ENCODE data around the gene RAMP3.
"Not testable (repeated sequence)": the region's sequence is repeated elsewhere in the genome, so short reads cannot be mapped to it uniquely, and the experiment has no call there.

The RAMP3 gene

GRCh38 chr7:45149606-45150005, 8.0 kb upstream of the RAMP3 start:
- H3K27me3 ChIP-seq (ENCODE audit: control insufficient read depth, insufficient read depth, low read length), result no peaks in the 10 kb centered on the region
- H3K9ac ChIP-seq, result no peak overlapping the region
- no peaks in the 10 kb centered on the region for H3K4me1 ChIP-seq
- H3K27ac ChIP-seq, result no peak overlapping the region
- no peaks in the 10 kb centered on the region for H3K79me2 ChIP-seq
- no peaks in the 10 kb centered on the region for H3K36me3 ChIP-seq (ENCODE audit: control insufficient read depth, insufficient read depth, low read length)
- TF ChIP-seq CTCF (IDR thresholded peaks at IDR 0.05), result no peak
- no peak overlapping the region for H2AFZ ChIP-seq
- H3K4me3 ChIP-seq (ENCODE audit: low read depth, low read length), result no peak overlapping the region
- no peaks in the 10 kb centered on the region for H3K9me3 ChIP-seq (ENCODE audit: control insufficient read depth, low read length)
- no peak overlapping the region for H3K4me2 ChIP-seq (ENCODE audit: low read length)

- Histone ChIP-seq H3K4me3 (ENCODE audit: low read depth, low read length) (no peak overlapping the region), H3K4me1 (no peaks in the 10 kb centered on the region), H3K9me3 (ENCODE audit: control insufficient read depth, low read length) (no peaks in the 10 kb centered on the region), H3K27me3 (ENCODE audit: control insufficient read depth, insufficient read depth, low read length) (no peaks in the 10 kb centered on the region), H3K9ac (no peak overlapping the region), H3K27ac (no peak overlapping the region), H3K79me2 (no peaks in the 10 kb centered on the region), H3K4me2 (ENCODE audit: low read length) (no peak overlapping the region), H2AFZ (no peak overlapping the region), H3K36me3 (ENCODE audit: control insufficient read depth, insufficient read depth, low read length) (no peaks in the 10 kb centered on the region)
- no peak for TF ChIP-seq CTCF (IDR thresholded peaks at IDR 0.05)
Observed at GRCh38 chr7:45150199-45150598, 7.4 kb upstream of the RAMP3 start.

GRCh38 chr7:45151131-45151684, 6.4 kb upstream of the RAMP3 start:
- no peaks in the 10 kb centered on the region for H3K4me1 ChIP-seq
- no peak overlapping the region for H3K27ac ChIP-seq
- no peaks in the 10 kb centered on the region for H3K36me3 ChIP-seq (ENCODE audit: control insufficient read depth, insufficient read depth, low read length)
- no peaks in the 10 kb centered on the region for H3K79me2 ChIP-seq
- H3K4me3 ChIP-seq (ENCODE audit: low read depth, low read length), result no peak overlapping the region
- no peaks in the 10 kb centered on the region for H3K9me3 ChIP-seq (ENCODE audit: control insufficient read depth, low read length)
- TF ChIP-seq CTCF (IDR thresholded peaks at IDR 0.05), result no peak
- no peaks in the 10 kb centered on the region for H3K27me3 ChIP-seq (ENCODE audit: control insufficient read depth, insufficient read depth, low read length)
- H2AFZ ChIP-seq, result no peak overlapping the region
- H3K9ac ChIP-seq, result no peak overlapping the region
- H3K4me2 ChIP-seq (ENCODE audit: low read length), result no peak overlapping the region

GRCh38 chr7:45151967-45152366, 5.6 kb upstream of the RAMP3 start:
- H3K4me3 ChIP-seq (ENCODE audit: low read depth, low read length), result no peak overlapping the region
- H3K9ac ChIP-seq, result no peak overlapping the region
- no peak overlapping the region for H3K27ac ChIP-seq
- no peaks in the 10 kb centered on the region for H3K79me2 ChIP-seq
- no peak overlapping the region for H2AFZ ChIP-seq
- no peaks in the 10 kb centered on the region for H3K9me3 ChIP-seq (ENCODE audit: control insufficient read depth, low read length)
- H3K4me1 ChIP-seq, result no peaks in the 10 kb centered on the region
- no peaks in the 10 kb centered on the region for H3K27me3 ChIP-seq (ENCODE audit: control insufficient read depth, insufficient read depth, low read length)
- H3K4me2 ChIP-seq (ENCODE audit: low read length), result no peak overlapping the region
- H3K36me3 ChIP-seq (ENCODE audit: control insufficient read depth, insufficient read depth, low read length), result no peaks in the 10 kb centered on the region
- no peak for TF ChIP-seq CTCF (IDR thresholded peaks at IDR 0.05)

GRCh38 chr7:45153233-45153632, 4.4 kb upstream of the RAMP3 start:
- Histone ChIP-seq H3K27me3 (ENCODE audit: control insufficient read depth, insufficient read depth, low read length) (no peaks in the 10 kb centered on the region), H3K4me2 (ENCODE audit: low read length) (no peak overlapping the region), H3K79me2 (no peaks in the 10 kb centered on the region), H3K4me3 (ENCODE audit: low read depth, low read length) (no peak overlapping the region), H3K36me3 (ENCODE audit: control insufficient read depth, insufficient read depth, low read length) (no peaks in the 10 kb centered on the region), H3K27ac (no peak overlapping the region), H3K4me1 (no peaks in the 10 kb centered on the region), H2AFZ (no peak overlapping the region), H3K9ac (no peak overlapping the region), H3K9me3 (ENCODE audit: control insufficient read depth, low read length) (no peaks in the 10 kb centered on the region)
- no peak for TF ChIP-seq CTCF (IDR thresholded peaks at IDR 0.05)

- H3K9me3 ChIP-seq (ENCODE audit: control insufficient read depth, low read length); H3K27me3 ChIP-seq (ENCODE audit: control insufficient read depth, insufficient read depth, low read length); H2AFZ ChIP-seq; H3K4me1 ChIP-seq; H3K36me3 ChIP-seq (ENCODE audit: control insufficient read depth, insufficient read depth, low read length); H3K79me2 ChIP-seq; H3K4me2 ChIP-seq (ENCODE audit: low read length); H3K27ac ChIP-seq; H3K9ac ChIP-seq; H3K4me3 ChIP-seq (ENCODE audit: low read depth, low read length): not testable (repeated sequence)
Observed at GRCh38 chr7:45153861-45154260, 3.7 kb upstream of the RAMP3 start.
